ENCODE data around the gene ZSWIM5. TPM values are rescaled to one million over a fixed set of nuclear protein-coding genes. Genes with fewer than 3 reads are reported as not detected.
"Not testable (repeated sequence)": the region's sequence is repeated elsewhere in the genome, so short reads cannot be mapped to it uniquely, and the experiment has no call there.

The ZSWIM5 gene
- total RNA-seq, 1 donor from 2014 or later = 0.79 TPM

DNA sequence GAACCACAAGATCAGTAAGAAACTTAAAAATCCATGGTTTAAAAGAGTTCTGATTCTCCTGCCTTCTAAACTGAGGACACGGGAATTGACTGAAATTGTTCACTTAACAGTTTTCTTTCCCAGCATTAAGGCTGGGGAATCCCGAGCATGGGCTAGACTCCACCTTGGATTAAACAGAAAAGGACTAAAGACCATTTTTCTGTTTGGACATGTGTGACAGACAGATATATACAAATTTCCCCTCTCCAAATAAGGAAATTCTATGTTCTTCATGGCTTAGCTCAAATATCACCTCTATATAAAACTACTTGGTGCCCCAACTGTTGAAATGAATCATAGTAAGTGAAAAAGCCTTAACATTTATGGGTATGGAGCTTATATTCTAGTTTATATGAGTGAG is 109.3 kb downstream of the ZSWIM5 start:
- Histone ChIP-seq H3K9me3 (ENCODE audit: insufficient read depth, low read depth, low read length) (no peaks in the 10 kb centered on the region), H3K36me3 (ENCODE audit: insufficient read depth, low read length) (no peaks in the 10 kb centered on the region), H3K27me3 (ENCODE audit: insufficient read depth, low read length) (no peaks in the 10 kb centered on the region), H3K79me2 (ENCODE audit: insufficient read depth, low read length) (no peaks in the 10 kb centered on the region), H3K9ac (ENCODE audit: low read length) (no peak overlapping the region), H3K27ac (ENCODE audit: low read depth, low read length) (no peak overlapping the region), H4K20me1 (ENCODE audit: insufficient read depth, low read length) (no peaks in the 10 kb centered on the region), H3K4me3 (ENCODE audit: insufficient read depth, low read depth, low read length) (no peak overlapping the region), H2AFZ (ENCODE audit: low read depth, low read length) (no peak overlapping the region), H3K4me2 (ENCODE audit: low read length) (no peak overlapping the region), H3K4me1 (ENCODE audit: insufficient read depth, low read length) (no peaks in the 10 kb centered on the region)
- DNase-seq (ENCODE audit: low read depth) = no peak
- Mint-ChIP-seq H3K4me3 (ENCODE audit: unreplicated experiment) (no peak overlapping the region), H3K36me3 (ENCODE audit: low read depth, unreplicated experiment) (no peaks in the 10 kb centered on the region), H3K27ac (ENCODE audit: unreplicated experiment) (no peak overlapping the region), H3K9me3 (ENCODE audit: unreplicated experiment) (peaks cover 3% of the 10 kb centered on the region), H3K27me3 (ENCODE audit: low read depth, unreplicated experiment) (no peaks in the 10 kb centered on the region), H3K4me1 (ENCODE audit: low read depth, unreplicated experiment) (peaks cover 5% of the 10 kb centered on the region)
- FAIRE-seq = no peak
- no peak for TF ChIP-seq EZH2 (IDR thresholded peaks at IDR 0.05; ENCODE audit: insufficient read depth, low read length)
- TF ChIP-seq, protein P1, sequence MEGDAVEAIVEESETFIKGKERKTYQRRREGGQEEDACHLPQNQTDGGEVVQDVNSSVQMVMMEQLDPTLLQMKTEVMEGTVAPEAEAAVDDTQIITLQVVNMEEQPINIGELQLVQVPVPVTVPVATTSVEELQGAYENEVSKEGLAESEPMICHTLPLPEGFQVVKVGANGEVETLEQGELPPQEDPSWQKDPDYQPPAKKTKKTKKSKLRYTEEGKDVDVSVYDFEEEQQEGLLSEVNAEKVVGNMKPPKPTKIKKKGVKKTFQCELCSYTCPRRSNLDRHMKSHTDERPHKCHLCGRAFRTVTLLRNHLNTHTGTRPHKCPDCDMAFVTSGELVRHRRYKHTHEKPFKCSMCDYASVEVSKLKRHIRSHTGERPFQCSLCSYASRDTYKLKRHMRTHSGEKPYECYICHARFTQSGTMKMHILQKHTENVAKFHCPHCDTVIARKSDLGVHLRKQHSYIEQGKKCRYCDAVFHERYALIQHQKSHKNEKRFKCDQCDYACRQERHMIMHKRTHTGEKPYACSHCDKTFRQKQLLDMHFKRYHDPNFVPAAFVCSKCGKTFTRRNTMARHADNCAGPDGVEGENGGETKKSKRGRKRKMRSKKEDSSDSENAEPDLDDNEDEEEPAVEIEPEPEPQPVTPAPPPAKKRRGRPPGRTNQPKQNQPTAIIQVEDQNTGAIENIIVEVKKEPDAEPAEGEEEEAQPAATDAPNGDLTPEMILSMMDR (IDR thresholded peaks at IDR 0.05; ENCODE audit: insufficient read depth, low read depth, low read length) = no peak

DNA sequence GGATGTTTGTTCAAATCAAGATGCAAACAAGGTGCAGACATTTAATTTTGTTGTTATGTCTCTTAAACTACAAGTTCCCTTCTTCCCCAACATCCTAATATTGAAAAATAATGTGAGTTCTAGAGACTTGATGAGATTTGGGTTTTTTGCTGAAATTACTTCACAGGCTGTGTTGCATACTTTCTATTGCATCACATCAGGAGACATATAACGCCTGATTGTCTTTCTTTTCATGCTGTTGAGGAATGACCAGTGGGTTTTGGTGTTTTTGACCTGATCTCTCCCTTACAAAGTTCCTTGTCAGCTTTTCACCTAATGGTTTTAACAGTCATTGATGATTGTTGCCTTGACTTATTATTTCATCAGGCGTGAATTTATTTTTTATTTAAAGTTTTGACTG is 111.0 kb downstream of the ZSWIM5 start:
- Histone ChIP-seq H3K9me3 (ENCODE audit: insufficient read depth, low read depth, low read length) (no peaks in the 10 kb centered on the region), H3K4me1 (ENCODE audit: insufficient read depth, low read length) (no peaks in the 10 kb centered on the region), H4K20me1 (ENCODE audit: insufficient read depth, low read length) (no peaks in the 10 kb centered on the region), H3K27ac (ENCODE audit: low read depth, low read length) (no peak overlapping the region), H3K9ac (ENCODE audit: low read length) (no peak overlapping the region), H3K36me3 (ENCODE audit: insufficient read depth, low read length) (no peaks in the 10 kb centered on the region), H3K79me2 (ENCODE audit: insufficient read depth, low read length) (no peaks in the 10 kb centered on the region), H3K4me2 (ENCODE audit: low read length) (no peak overlapping the region), H3K27me3 (ENCODE audit: insufficient read depth, low read length) (no peaks in the 10 kb centered on the region), H3K4me3 (ENCODE audit: insufficient read depth, low read depth, low read length) (no peak overlapping the region), H2AFZ (ENCODE audit: low read depth, low read length) (no peak overlapping the region)
- H3K4me1 Mint-ChIP-seq (ENCODE audit: low read depth, unreplicated experiment) = peaks cover 5% of the 10 kb centered on the region
- H3K36me3 Mint-ChIP-seq (ENCODE audit: low read depth, unreplicated experiment) = no peaks in the 10 kb centered on the region
- DNase-seq (ENCODE audit: low read depth) (no peak), FAIRE-seq (no peak)
- H3K27me3 Mint-ChIP-seq (ENCODE audit: low read depth, unreplicated experiment) = no peaks in the 10 kb centered on the region
- peaks cover 3% of the 10 kb centered on the region for H3K9me3 Mint-ChIP-seq (ENCODE audit: unreplicated experiment)
- TF ChIP-seq, protein P1 (IDR thresholded peaks at IDR 0.05; ENCODE audit: insufficient read depth, low read depth, low read length) = no peak
- no peak for TF ChIP-seq EZH2 (IDR thresholded peaks at IDR 0.05; ENCODE audit: insufficient read depth, low read length)
- H3K27ac Mint-ChIP-seq (ENCODE audit: unreplicated experiment) = no peak overlapping the region
- no peak overlapping the region for H3K4me3 Mint-ChIP-seq (ENCODE audit: unreplicated experiment)

DNA sequence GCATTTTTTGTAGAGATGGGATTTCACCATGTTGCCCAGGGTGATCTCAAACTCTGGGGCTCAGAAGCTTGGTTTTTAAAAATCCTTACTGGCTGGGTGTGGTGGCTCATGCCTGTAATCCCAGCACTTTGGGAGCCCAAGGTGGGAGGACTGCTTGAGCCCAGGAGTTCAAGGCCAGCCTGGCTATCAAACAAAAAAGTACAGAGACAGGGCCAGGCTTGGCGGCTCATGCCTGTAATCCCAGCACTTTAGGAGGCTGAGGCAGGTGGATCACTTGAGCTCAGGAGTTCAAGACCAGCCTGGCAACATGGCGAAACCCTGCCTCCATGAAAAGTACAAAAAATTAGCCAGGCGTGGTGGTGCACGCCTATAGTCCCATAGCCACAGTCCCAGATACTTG is 112.0 kb downstream of the ZSWIM5 start:
- H3K27me3 Mint-ChIP-seq (ENCODE audit: low read depth, unreplicated experiment); H3K4me1 Mint-ChIP-seq (ENCODE audit: low read depth, unreplicated experiment); H4K20me1 ChIP-seq (ENCODE audit: insufficient read depth, low read length); H3K36me3 Mint-ChIP-seq (ENCODE audit: low read depth, unreplicated experiment); H2AFZ ChIP-seq (ENCODE audit: low read depth, low read length); FAIRE-seq; H3K4me2 ChIP-seq (ENCODE audit: low read length); H3K4me3 ChIP-seq (ENCODE audit: insufficient read depth, low read depth, low read length); H3K27me3 ChIP-seq (ENCODE audit: insufficient read depth, low read length); H3K9me3 ChIP-seq (ENCODE audit: insufficient read depth, low read depth, low read length); H3K27ac Mint-ChIP-seq (ENCODE audit: unreplicated experiment); H3K36me3 ChIP-seq (ENCODE audit: insufficient read depth, low read length); H3K4me1 ChIP-seq (ENCODE audit: insufficient read depth, low read length); H3K9me3 Mint-ChIP-seq (ENCODE audit: unreplicated experiment); H3K27ac ChIP-seq (ENCODE audit: low read depth, low read length); DNase-seq (ENCODE audit: low read depth); H3K9ac ChIP-seq (ENCODE audit: low read length); H3K4me3 Mint-ChIP-seq (ENCODE audit: unreplicated experiment); H3K79me2 ChIP-seq (ENCODE audit: insufficient read depth, low read length): not testable (repeated sequence)

Measured in astrocyte (in vitro differentiated cells and primary cell).